B cell (primary cell): ENCODE results near the gene NFIC. TPM values are rescaled to one million over a fixed set of nuclear protein-coding genes. Genes with fewer than 3 reads are reported as not detected.
"Not testable (repeated sequence)": the region's sequence is repeated elsewhere in the genome, so short reads cannot be mapped to it uniquely, and the experiment has no call there.

Source experiments
- ATAC-seq: fragments of 200-7000 bp; cut with Tn5 transposase; one replicate; pipeline ENCODE4 v1.10.0; 2021; ENCODE audit warnings: low read depth, mild to moderate bottlenecking, moderate number of reproducible peaks, moderate library complexity
- CTCF ChIA-PET: fragments of 350-600 bp; sonication (Branson Sonifier 250); formaldehyde crosslinking; loops from one replicate; lab custom pipeline; 2021; ENCODE audit warnings: antibody characterized with exemption, inconsistent platforms; lab: Charles Lee
- POLR2A ChIA-PET: fragments of 350-600 bp; sonication (Branson Sonifier 250); formaldehyde crosslinking; loops from one replicate; lab custom pipeline; 2021; ENCODE audit warnings: antibody characterized with exemption; lab: Charles Lee
- DNase-seq: peaks from one replicate; pipeline ENCODE4 v3.0.0; 2013
- H2AFZ ChIP-seq: 2 replicates; pipeline ENCODE4 v1.6.1; 2012; ENCODE audit warnings: mild to moderate bottlenecking, low read depth, low read length; ENCODE audit not compliant: insufficient read depth, poor library complexity, severe bottlenecking
- H3K27ac ChIP-seq, 2 donors: 1 replicate in 1 of 2; 2 replicates in 1 of 2; pipeline ENCODE4 v1.5.1; 2012 to 2013; ENCODE audit warnings: low read length in 2 of 2, mild to moderate bottlenecking in 2 of 2, moderate library complexity in 1 of 2
- H3K27me3 ChIP-seq, 4 experiments: fragments of 200-600 bp in 1 of 4; sonication (generic) in 1 of 4; replicated peaks in 1 of 4; 1 replicate in 2 of 4; 2 replicates in 2 of 4; pipeline versions ENCODE4 v1.6.1 to v1.7.0; 2013 to 2016; ENCODE audit warnings: low read length in 3 of 4, mild to moderate bottlenecking in 2 of 4, mixed read lengths in 1 of 4, moderate library complexity in 1 of 4; ENCODE audit not compliant: insufficient read depth in 4 of 4, control insufficient read depth in 3 of 4; ENCODE audit errors: control extremely low read depth in 1 of 4
- H3K36me3 ChIP-seq, 2 experiments: replicated peaks in 1 of 2; 1 replicate in 1 of 2; 2 replicates in 1 of 2; pipeline versions ENCODE4 v1.6.1 to v1.7.1; 2013; ENCODE audit warnings: low read length in 1 of 2; ENCODE audit not compliant: insufficient read depth in 2 of 2, control insufficient read depth in 1 of 2; ENCODE audit errors: control extremely low read depth in 1 of 2, extremely low read depth in 1 of 2
- H3K4me1 ChIP-seq, 2 donors: fragments of 200-600 bp in 1 of 2; sonication (generic) in 1 of 2; 1 replicate in 1 of 2; 2 replicates in 1 of 2; pipeline versions ENCODE4 v1.5.1 to v1.6.1; 2013 to 2017; ENCODE audit warnings: low read length in 2 of 2; ENCODE audit not compliant: control insufficient read depth in 2 of 2, insufficient read depth in 2 of 2
- H3K4me2 ChIP-seq: replicated peaks from 2 replicates; pipeline ENCODE3; 2012; ENCODE audit warnings: mild to moderate bottlenecking, low read depth, low read length; ENCODE audit not compliant: poor library complexity, severe bottlenecking
- H3K4me3 ChIP-seq, 5 experiments: fragments of 200-600 bp in 1 of 5; sonication (generic) in 1 of 5; 1 replicate in 3 of 5; 2 replicates in 2 of 5; pipeline versions ENCODE4 v1.5.1 to v1.7.0; 2011 to 2016; ENCODE audit warnings: low read length in 4 of 5, mild to moderate bottlenecking in 4 of 5, low read depth in 2 of 5, control low read depth in 1 of 5, moderate library complexity in 1 of 5; ENCODE audit not compliant: insufficient read depth in 1 of 5; ENCODE audit errors: control extremely low read depth in 1 of 5, extremely low read depth in 1 of 5
- H3K79me2 ChIP-seq: fragments of 200-600 bp; sonication (generic); one replicate; pipeline ENCODE4 v1.6.0; 2016; ENCODE audit warnings: low read length; ENCODE audit not compliant: control insufficient read depth, insufficient read depth
- H3K9ac ChIP-seq: fragments of 200-600 bp; sonication (generic); 2 replicates; pipeline ENCODE4 v1.6.1; 2017; ENCODE audit warnings: mild to moderate bottlenecking, low read length, moderate library complexity
- H3K9me3 ChIP-seq, 3 donors: one replicate each; pipeline versions ENCODE4 v1.6.1 to v1.7.1; 2013; ENCODE audit warnings: low read length in 2 of 3; ENCODE audit not compliant: control insufficient read depth in 2 of 3, insufficient read depth in 1 of 3; ENCODE audit errors: control extremely low read depth in 1 of 3
- H4K20me1 ChIP-seq: 2 replicates; pipeline ENCODE4 v1.6.0; 2012; ENCODE audit warnings: mild to moderate bottlenecking, low read length; ENCODE audit not compliant: insufficient read depth, control insufficient read depth, poor library complexity, severe bottlenecking
- H3K27ac Mint-ChIP-seq: one replicate; pipeline ENCODE4 v1.8.0; 2021; ENCODE audit warnings: mixed read lengths
- H3K27me3 Mint-ChIP-seq: one replicate; pipeline ENCODE4 v1.8.0; 2021; ENCODE audit warnings: mixed read lengths
- H3K4me1 Mint-ChIP-seq: one replicate; pipeline ENCODE4 v1.8.0; 2021; ENCODE audit warnings: mixed read lengths
- H3K4me3 Mint-ChIP-seq: one replicate; pipeline ENCODE4 v1.8.0; 2021; ENCODE audit warnings: mixed read lengths
- H3K9me3 Mint-ChIP-seq: one replicate; pipeline ENCODE4 v1.8.0; 2022; ENCODE audit warnings: mixed read lengths; ENCODE audit not compliant: insufficient read depth
- EZH2 ChIP-seq: IDR thresholded peaks from 2 replicates; pipeline ENCODE4 v1.6.1; 2012; ENCODE audit warnings: borderline replicate concordance, low read depth, mild to moderate bottlenecking, moderate library complexity, low read length; ENCODE audit not compliant: insufficient read depth, poor library complexity, severe bottlenecking
- WGBS: methylation state at CpG from one replicate; pipeline ENCODE4 v1.1.5; 2013; ENCODE audit warnings: missing lambda C conversion rate; ENCODE audit not compliant: insufficient coverage; 5-methylcytosine and 5-hydroxymethylcytosine counted together
- intact Hi-C: fragments of 100-400 bp; cut with micrococcal nuclease; formaldehyde crosslinking; loops from one replicate; pipeline ENCODE4 v1.10.0; 2022
- polyA plus RNA-seq: library from polyadenylated mRNA; depleted of rRNA; stranded (reverse); fragments of >200 nt; gene quantifications from 2 replicates; pipeline ENCODE4 v1.2.3, GENCODE V29; 2012
- total RNA-seq, 2 donors: library from RNA; stranded (reverse); fragments of 120-200 nt in 1 of 2; gene quantifications; 1 replicate in 1 of 2; 2 replicates in 1 of 2; pipeline versions ENCODE4 v1.2.3 to v1.2.4, GENCODE V29; 2013 to 2022
- TF ChIP-seq, protein P1 (sequence below): fragments of 200-600 bp; IDR thresholded peaks from one replicate; pipeline ENCODE4 v1.8.0; 2022; ENCODE audit warnings: antibody characterized with exemption, mild to moderate bottlenecking

The NFIC gene
- total and polyA plus RNA-seq, 2 donors (not counting 1 experiment from before 2014, with no cell fraction given), result 3.8 to 23.6 TPM

GRCh38 chr19:3507371-3508120 is 141.2 kb downstream of the NFIC start:
- Histone ChIP-seq H3K27ac (no peak overlapping the region), H2AFZ (peak overlapping the region; percentile 68), H3K79me2 (peaks cover 71% of the 10 kb centered on the region), H3K36me3 (peaks cover 0 to 29% of the 10 kb centered on the region in 2 experiments), H4K20me1 (peaks cover 47% of the 10 kb centered on the region), H3K4me1 (peaks cover 9 to 17% of the 10 kb centered on the region in 2 donors), H3K9ac (peak overlapping the region; percentile 97), H3K9me3 (no peaks in the 10 kb centered on the region), H3K27me3 (no peaks in the 10 kb centered on the region), H3K4me2 (peak overlapping the region; percentile 97), H3K4me3 (peak overlapping the region; percentile 11 to 95 (median 77))
- Mint-ChIP-seq H3K9me3 (no peaks in the 10 kb centered on the region), H3K4me1 (peaks cover 48% of the 10 kb centered on the region), H3K27me3 (no peaks in the 10 kb centered on the region), H3K27ac (peak overlapping the region; percentile 60), H3K4me3 (peak overlapping the region; percentile 92)
- TF ChIP-seq EZH2, result no peak
- TF ChIP-seq, protein P1, sequence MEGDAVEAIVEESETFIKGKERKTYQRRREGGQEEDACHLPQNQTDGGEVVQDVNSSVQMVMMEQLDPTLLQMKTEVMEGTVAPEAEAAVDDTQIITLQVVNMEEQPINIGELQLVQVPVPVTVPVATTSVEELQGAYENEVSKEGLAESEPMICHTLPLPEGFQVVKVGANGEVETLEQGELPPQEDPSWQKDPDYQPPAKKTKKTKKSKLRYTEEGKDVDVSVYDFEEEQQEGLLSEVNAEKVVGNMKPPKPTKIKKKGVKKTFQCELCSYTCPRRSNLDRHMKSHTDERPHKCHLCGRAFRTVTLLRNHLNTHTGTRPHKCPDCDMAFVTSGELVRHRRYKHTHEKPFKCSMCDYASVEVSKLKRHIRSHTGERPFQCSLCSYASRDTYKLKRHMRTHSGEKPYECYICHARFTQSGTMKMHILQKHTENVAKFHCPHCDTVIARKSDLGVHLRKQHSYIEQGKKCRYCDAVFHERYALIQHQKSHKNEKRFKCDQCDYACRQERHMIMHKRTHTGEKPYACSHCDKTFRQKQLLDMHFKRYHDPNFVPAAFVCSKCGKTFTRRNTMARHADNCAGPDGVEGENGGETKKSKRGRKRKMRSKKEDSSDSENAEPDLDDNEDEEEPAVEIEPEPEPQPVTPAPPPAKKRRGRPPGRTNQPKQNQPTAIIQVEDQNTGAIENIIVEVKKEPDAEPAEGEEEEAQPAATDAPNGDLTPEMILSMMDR, result no peak
- ATAC-seq (no peak), DNase-seq (peak; percentile 37)
- ChIA-PET POLR2A (no interaction called here), CTCF (no interaction called here)
- 76% methylated on average over 21 of the region's 31 CpGs for WGBS
- intact Hi-C loops, result loop anchor here (5.0 to 10.0 kb wide), 5 partner anchors 255 to 1285 kb away; partner anchors contain the start of genes APBA3, FEM1A, HDGFL2 and MRPL54

DNA sequence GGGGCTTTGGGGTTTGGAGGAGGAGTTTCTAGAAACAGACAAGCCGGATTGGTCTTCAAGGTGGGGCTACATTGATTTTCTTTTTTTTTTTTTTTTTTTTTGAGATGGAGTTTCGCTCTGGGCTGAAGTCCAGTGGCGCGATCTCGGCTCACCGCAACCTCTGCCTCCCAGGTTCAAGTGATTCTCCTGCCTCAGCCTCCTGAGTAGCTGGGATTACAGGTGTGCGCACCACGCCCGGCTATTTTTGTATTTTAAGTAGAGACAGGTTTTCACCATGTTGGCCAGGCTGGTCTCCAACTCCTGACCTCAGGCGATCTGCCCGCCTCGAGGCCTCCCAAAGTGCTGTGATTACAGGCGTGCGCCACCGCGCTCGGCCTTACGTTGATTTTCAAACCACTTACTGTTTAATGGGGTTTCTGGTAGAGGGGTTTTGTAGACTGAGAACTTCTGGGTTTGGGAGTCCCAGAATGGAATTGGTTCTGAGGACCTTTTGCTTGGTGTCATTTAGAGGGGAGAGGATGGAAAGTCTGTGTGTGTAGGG is 141.8 kb downstream of the NFIC start:
- peak overlapping the region; percentile 59 for H3K4me3 Mint-ChIP-seq
- H3K4me1 Mint-ChIP-seq, result peaks cover 50% of the 10 kb centered on the region
- H3K9me3 Mint-ChIP-seq, DNase-seq, H3K9ac ChIP-seq, H2AFZ ChIP-seq, ATAC-seq, H3K27me3 ChIP-seq, POLR2A ChIA-PET, CTCF ChIA-PET, H3K27me3 Mint-ChIP-seq, H3K9me3 ChIP-seq, H3K27ac ChIP-seq, H3K4me3 ChIP-seq: not testable (repeated sequence)
- Histone ChIP-seq H3K4me1 (peaks cover 9 to 17% of the 10 kb centered on the region in 2 donors), H3K4me2 (peak overlapping the region; percentile 97), H3K36me3 (peaks cover 0 to 31% of the 10 kb centered on the region in 2 experiments), H3K79me2 (peaks cover 77% of the 10 kb centered on the region), H4K20me1 (peaks cover 54% of the 10 kb centered on the region)
- 95% methylated on average over 17 of the region's 18 CpGs for WGBS
- H3K27ac Mint-ChIP-seq, result peak overlapping the region; percentile 32
- intact Hi-C loops, result loop anchor here (5.0 to 10.0 kb wide), 5 partner anchors 254 to 1284 kb away; partner anchors contain the start of genes APBA3, FEM1A, HDGFL2 and MRPL54
